Stomach (tissue), 9 donors: Measurements from ENCODE around the gene ZNF423. TPM values are rescaled to one million over a fixed set of nuclear protein-coding genes. Genes with fewer than 3 reads are reported as not detected.
A peak's percentile ranks its signal among the peaks of the same experiment; 100 is the strongest.

Experiments
- DNase-seq, 2 donors: peaks; one replicate each; pipeline versions ENCODE4 v3.0.0 to v3.0.0-alpha.2; 2013 to 2019
- H3K27ac ChIP-seq, 5 donors: fragments of 200-600 bp in 4 of 5; sonication (generic) in 4 of 5; one replicate each; pipeline ENCODE4 v1.5.1; 2013 to 2019; ENCODE audit warnings: mild to moderate bottlenecking in 1 of 5, moderate library complexity in 1 of 5
- H3K27me3 ChIP-seq, 3 donors: fragments of 200-600 bp; sonication (generic); one replicate each; pipeline ENCODE4 v1.5.1; 2017 to 2019; ENCODE audit warnings: mixed run types in 1 of 3
- H3K36me3 ChIP-seq, 4 donors: fragments of 200-600 bp; sonication (generic); 1 replicate in 3 of 4; 2 replicates in 1 of 4; pipeline ENCODE4 v1.5.1; 2016 to 2019
- H3K4me1 ChIP-seq, 4 donors: fragments of 200-600 bp; sonication (generic); one replicate each; pipeline ENCODE4 v1.5.1; 2016 to 2019
- H3K4me3 ChIP-seq, 4 donors: fragments of 200-600 bp; sonication (generic) in 3 of 4; one replicate each; pipeline ENCODE4 v1.5.1; 2016 to 2019; ENCODE audit warnings: mild to moderate bottlenecking in 1 of 4
- H3K9me3 ChIP-seq, 4 donors: fragments of 200-600 bp; sonication (generic); one replicate each; pipeline ENCODE4 v1.5.1; 2016 to 2019
- EP300 ChIP-seq: sonication (generic); formaldehyde crosslinking; IDR thresholded peaks from one replicate; pipeline ENCODE4 v1.6.1; 2017; ENCODE audit warnings: antibody characterized with exemption
- POLR2A ChIP-seq, 4 donors: fragments of 450-650 bp; IDR thresholded peaks; one replicate each; pipeline ENCODE4 v1.6.1; 2016; ENCODE audit warnings: antibody characterized with exemption in 4 of 4, control low read depth in 2 of 4, mild to moderate bottlenecking in 1 of 4, moderate library complexity in 1 of 4
- POLR2AphosphoS5 ChIP-seq, 3 donors: sonication (generic); formaldehyde crosslinking; IDR thresholded peaks; one replicate each; pipeline ENCODE4 v1.6.1; 2016; ENCODE audit warnings: antibody characterized with exemption in 3 of 3
- WGBS, 5 donors: extraction: QIAGEN DNeasy Blood & Tissue Kit in 3 of 5; methylation state at CpG; one replicate each; pipeline versions ENCODE4 v1.1.5 to v1.1.7; 2013 to 2018; 5-methylcytosine and 5-hydroxymethylcytosine counted together
- intact Hi-C: fragments of 100-400 bp; cut with DNase I; formaldehyde crosslinking; loops from one replicate; pipeline ENCODE4 v1.15.1; 2023; ENCODE audit warnings: low total_unique reads
- polyA plus RNA-seq, 3 donors: library from polyadenylated mRNA; stranded (reverse); fragments of 200-250 nt; gene quantifications; one replicate each; pipeline ENCODE4 v1.2.3, GENCODE V29; 2013
- total RNA-seq, 5 donors: library from RNA; depleted of rRNA; stranded (reverse); fragments of >200 nt; gene quantifications; one replicate each; pipeline versions ENCODE4 v1.1.0 to v1.2.3, GENCODE V29; 2014 to 2016
- TF ChIP-seq, protein P1 (sequence below), 7 experiments: fragments of 450-650 bp in 4 of 7; fragments of 200-600 bp in 3 of 7; sonication (generic) in 3 of 7; IDR thresholded peaks; one replicate each; pipeline ENCODE4 v1.5.1; 2016 to 2019; ENCODE audit warnings: antibody characterized with exemption in 7 of 7, control low read depth in 2 of 7, mild to moderate bottlenecking in 1 of 7
- donor health status: healthy with polysubstance abuse.
- donor health status: Bipolar disorder and iron deficiency.
- donor health status: healthy.

ZNF423 gene
- total and polyA plus RNA-seq, 8 donors = 0.29 to 3.5 (median 1.0) TPM

DNA sequence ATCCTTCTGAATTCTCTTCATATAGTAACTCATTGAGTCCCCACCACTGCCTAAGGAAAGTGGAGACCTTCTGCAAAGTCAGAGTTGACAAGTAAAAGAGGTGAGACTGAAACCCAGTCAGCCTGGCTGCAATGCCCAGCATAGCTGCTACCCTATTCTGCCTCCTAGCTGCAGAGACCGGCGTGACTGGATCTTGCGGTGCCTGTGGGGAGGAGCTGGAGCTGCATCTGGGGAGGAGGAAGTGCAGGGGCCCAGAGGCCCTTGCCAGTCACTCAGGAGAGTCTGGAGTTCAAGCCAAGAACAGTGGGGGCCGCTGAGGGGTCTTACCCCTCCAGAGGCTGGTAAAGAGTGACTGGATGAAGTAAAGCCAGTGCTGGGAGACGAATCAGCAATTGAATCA lies 35.0 kb upstream of the ZNF423 start:
- peak in 1 of 2 donors; percentile 70 for DNase-seq

DNA sequence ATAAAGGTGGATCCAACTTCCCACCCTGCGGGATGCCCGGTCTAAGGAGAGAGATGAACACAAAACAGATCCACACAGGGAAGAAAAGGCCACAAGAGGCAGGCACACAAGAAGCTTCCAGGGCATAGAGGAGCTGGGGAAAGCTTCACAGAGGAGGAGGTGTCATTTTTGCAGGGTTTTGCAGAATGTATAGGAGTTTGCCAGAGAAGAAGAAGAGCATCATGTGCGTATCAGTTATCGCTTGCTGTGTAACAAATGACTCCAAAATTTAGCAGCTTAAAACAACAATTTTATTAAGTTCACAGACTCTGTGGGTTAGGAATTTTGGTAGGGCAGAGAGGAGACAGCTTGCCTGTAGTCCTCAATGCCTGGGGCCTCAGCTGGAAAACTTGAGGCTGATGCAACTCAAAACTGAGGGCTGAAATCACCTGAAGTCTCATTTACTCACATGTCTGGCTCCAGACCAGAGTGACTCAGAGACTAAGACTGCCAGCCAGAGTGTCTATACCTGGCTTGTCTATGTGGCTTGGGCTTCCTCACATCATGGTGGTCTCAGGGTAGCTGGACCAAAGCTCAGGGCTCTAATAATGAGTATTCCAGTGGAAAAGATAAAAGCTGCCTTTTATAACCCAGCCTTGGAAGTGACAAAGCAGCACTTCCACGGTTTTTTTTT lies 33.9 kb upstream of the ZNF423 start:
- DNase-seq = no peak
- H3K4me1 ChIP-seq = no peaks in the 10 kb centered on the region
- H3K36me3 ChIP-seq = no peaks in the 10 kb centered on the region
- TF ChIP-seq POLR2A (IDR thresholded peaks at IDR 0.05) (no peak), POLR2AphosphoS5 (IDR thresholded peaks at IDR 0.05) (no peak), EP300 (no peak)
- TF ChIP-seq, protein P1, sequence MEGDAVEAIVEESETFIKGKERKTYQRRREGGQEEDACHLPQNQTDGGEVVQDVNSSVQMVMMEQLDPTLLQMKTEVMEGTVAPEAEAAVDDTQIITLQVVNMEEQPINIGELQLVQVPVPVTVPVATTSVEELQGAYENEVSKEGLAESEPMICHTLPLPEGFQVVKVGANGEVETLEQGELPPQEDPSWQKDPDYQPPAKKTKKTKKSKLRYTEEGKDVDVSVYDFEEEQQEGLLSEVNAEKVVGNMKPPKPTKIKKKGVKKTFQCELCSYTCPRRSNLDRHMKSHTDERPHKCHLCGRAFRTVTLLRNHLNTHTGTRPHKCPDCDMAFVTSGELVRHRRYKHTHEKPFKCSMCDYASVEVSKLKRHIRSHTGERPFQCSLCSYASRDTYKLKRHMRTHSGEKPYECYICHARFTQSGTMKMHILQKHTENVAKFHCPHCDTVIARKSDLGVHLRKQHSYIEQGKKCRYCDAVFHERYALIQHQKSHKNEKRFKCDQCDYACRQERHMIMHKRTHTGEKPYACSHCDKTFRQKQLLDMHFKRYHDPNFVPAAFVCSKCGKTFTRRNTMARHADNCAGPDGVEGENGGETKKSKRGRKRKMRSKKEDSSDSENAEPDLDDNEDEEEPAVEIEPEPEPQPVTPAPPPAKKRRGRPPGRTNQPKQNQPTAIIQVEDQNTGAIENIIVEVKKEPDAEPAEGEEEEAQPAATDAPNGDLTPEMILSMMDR (IDR thresholded peaks at IDR 0.05) = no peak
- peaks cover 0 to 24% (median 13%) of the 10 kb centered on the region in 3 donors for H3K27me3 ChIP-seq
- H3K9me3 ChIP-seq = peaks cover 0 to 8% (median 4%) of the 10 kb centered on the region in 4 donors
- intact Hi-C loops = no loop called here
- H3K27ac ChIP-seq = no peak overlapping the region
- WGBS, 5 donors = 89 to 98% (median 95%) methylated on average over 5 of the region's 5 CpGs
- no peak overlapping the region for H3K4me3 ChIP-seq

More for the DNA sequence above, 35.0 kb upstream of the ZNF423 start:
- Histone ChIP-seq H3K4me3 (no peak overlapping the region), H3K27ac (no peak overlapping the region), H3K9me3 (peaks cover 0 to 8% (median 4%) of the 10 kb centered on the region in 4 donors), H3K36me3 (no peaks in the 10 kb centered on the region), H3K27me3 (peaks cover 0 to 33% (median 13%) of the 10 kb centered on the region in 3 donors), H3K4me1 (no peaks in the 10 kb centered on the region)
- TF ChIP-seq POLR2AphosphoS5 (IDR thresholded peaks at IDR 0.05) (no peak), EP300 (no peak), POLR2A (IDR thresholded peaks at IDR 0.05) (no peak)
- TF ChIP-seq, protein P1 (IDR thresholded peaks at IDR 0.05) = peak in 1 of 7 experiments; percentile 5
- intact Hi-C loops = no loop called here
- 34 to 52% (median 36%) methylated on average over 5 of the region's 5 CpGs for WGBS, 5 donors

DNA sequence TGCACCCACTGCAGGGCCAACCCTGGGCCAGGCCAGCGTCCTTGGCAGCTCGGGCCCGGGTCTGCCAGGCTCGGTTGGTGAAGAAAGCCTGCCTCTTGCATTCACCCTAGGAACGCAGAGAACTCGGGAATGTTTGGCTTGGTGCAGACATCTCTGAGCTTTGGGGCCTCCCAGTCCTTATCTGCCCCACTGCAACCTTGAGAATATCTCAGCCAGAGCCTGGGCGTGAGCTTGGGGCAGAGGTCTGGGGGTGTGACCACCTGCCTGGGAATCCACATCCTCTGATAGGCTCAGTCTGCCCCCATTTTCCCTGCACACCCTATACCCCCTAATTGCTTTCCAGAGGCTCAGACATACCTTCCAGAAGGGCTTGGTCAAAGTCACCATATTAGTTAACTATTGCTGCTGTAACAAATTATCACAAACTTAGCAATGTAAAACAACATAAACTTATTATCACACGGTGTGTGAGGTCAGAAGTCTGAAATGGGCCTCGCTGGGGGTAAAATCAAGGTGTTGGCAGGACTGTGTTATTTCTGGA lies 30.7 kb upstream of the ZNF423 start:
- H3K27me3 ChIP-seq = peaks cover 0 to 20% (median 2%) of the 10 kb centered on the region in 3 donors
- H3K4me3 ChIP-seq = no peak overlapping the region
- H3K27ac ChIP-seq = no peak overlapping the region
- no peaks in the 10 kb centered on the region for H3K36me3 ChIP-seq
- WGBS, 5 donors = 70 to 86% (median 75%) methylated on average over 9 of the region's 9 CpGs
- no peak for TF ChIP-seq POLR2AphosphoS5 (IDR thresholded peaks at IDR 0.05)
- TF ChIP-seq, protein P1 (IDR thresholded peaks at IDR 0.05) = no peak
- TF ChIP-seq POLR2A (IDR thresholded peaks at IDR 0.05) = no peak
- TF ChIP-seq EP300 = no peak
- H3K9me3 ChIP-seq = peaks cover 0 to 8% (median 4%) of the 10 kb centered on the region in 4 donors
- DNase-seq = peak in 1 of 2 donors; percentile 24
- peaks cover 0 to 10% (median 0%) of the 10 kb centered on the region in 4 donors for H3K4me1 ChIP-seq
- intact Hi-C loops = no loop called here

DNA sequence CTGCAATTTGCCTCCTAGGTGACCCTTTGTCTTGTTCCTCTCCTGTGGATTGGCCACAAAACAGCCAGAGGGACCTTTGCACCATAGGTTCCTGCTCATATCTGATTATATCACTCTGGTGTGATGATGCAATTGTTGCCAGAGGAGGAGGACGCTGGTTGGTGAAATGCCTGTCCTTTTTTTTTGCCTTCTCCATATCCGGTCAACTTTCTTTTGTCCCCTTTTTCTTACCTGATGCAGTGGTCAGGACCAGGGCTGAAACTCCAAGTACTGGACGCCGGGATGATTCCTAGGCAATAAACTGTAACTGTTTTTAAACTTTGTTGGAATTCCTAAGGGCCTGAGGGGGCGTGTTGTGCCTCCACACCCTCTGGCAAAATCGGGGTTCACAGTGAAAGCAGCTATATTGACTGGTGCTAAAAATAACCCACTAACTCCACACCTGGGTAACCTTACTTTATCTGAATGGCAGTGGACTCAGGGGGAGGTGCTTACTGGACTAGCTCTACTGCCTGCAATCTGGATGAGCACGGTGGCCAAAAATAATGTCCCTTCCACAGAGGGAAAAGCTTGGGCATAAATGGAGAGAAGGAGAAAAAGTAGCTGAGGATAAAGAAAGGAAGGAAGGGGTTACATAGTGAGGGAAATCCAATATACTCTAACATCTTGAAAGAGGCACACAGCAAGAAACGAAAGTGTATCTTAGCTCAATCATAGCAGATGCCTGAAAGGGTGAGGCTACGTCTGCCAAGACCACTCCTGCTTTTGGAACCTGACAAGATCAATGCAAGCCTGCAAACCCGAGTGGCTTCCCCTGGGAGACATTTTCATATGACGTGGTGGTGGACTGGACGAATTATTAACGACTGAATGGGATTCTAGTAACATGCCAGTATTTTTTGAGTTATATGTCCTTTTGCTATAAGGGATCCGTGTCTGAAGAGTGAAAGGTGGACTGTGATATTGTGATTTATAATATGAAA lies 28.4 kb upstream of the ZNF423 start:
- Histone ChIP-seq H3K4me1 (peaks cover 0 to 10% (median 0%) of the 10 kb centered on the region in 4 donors), H3K4me3 (no peak overlapping the region), H3K27ac (no peak overlapping the region), H3K36me3 (no peaks in the 10 kb centered on the region), H3K9me3 (no peaks in the 10 kb centered on the region), H3K27me3 (peaks cover 0 to 25% (median 0%) of the 10 kb centered on the region in 3 donors)
- 43 to 55% (median 51%) methylated on average over 14 of the region's 14 CpGs for WGBS, 5 donors
- TF ChIP-seq, protein P1 (IDR thresholded peaks at IDR 0.05) = no peak
- TF ChIP-seq POLR2AphosphoS5 (IDR thresholded peaks at IDR 0.05) = no peak
- intact Hi-C loops = no loop called here
- DNase-seq = peak in 1 of 2 donors; percentile 47
